IPS DF 6.9 (cell line): ENCODE measurements around the gene SH2D4B.

Experiments
- DNase-seq: peaks from one replicate; pipeline ENCODE4 v3.0.0-alpha.2; 2013; ENCODE audit warnings: low read depth, low spot score
- H3K27ac ChIP-seq: one replicate; pipeline ENCODE4 v1.5.1; 2013; ENCODE audit warnings: low read length, control low read depth
- H3K27me3 ChIP-seq: 2 replicates; pipeline ENCODE4 v1.6.1; 2013; ENCODE audit warnings: mild to moderate bottlenecking, low read length; ENCODE audit not compliant: control insufficient read depth, insufficient read depth
- H3K36me3 ChIP-seq: 2 replicates; pipeline ENCODE4 v1.6.1; 2013; ENCODE audit warnings: low read length; ENCODE audit not compliant: control insufficient read depth, insufficient read depth
- H3K4me1 ChIP-seq: 2 replicates; pipeline ENCODE4 v1.6.1; 2013; ENCODE audit warnings: low read length; ENCODE audit not compliant: control insufficient read depth, insufficient read depth
- H3K4me3 ChIP-seq: 2 replicates; pipeline ENCODE4 v1.5.1; 2013; ENCODE audit warnings: mild to moderate bottlenecking, low read length
- H3K9me3 ChIP-seq: 2 replicates; pipeline ENCODE4 v1.6.1; 2013; ENCODE audit warnings: low read length, inconsistent platforms; ENCODE audit not compliant: control insufficient read depth, insufficient read depth
- WGBS: extraction: QIAGEN DNeasy Blood & Tissue Kit; methylation state at CpG from one replicate; pipeline ENCODE4 v1.1.7; 2013; ENCODE audit warnings: mixed read lengths, missing lambda C conversion rate; ENCODE audit not compliant: insufficient read length, insufficient coverage; 5-methylcytosine and 5-hydroxymethylcytosine counted together

The SH2D4B gene

DNA sequence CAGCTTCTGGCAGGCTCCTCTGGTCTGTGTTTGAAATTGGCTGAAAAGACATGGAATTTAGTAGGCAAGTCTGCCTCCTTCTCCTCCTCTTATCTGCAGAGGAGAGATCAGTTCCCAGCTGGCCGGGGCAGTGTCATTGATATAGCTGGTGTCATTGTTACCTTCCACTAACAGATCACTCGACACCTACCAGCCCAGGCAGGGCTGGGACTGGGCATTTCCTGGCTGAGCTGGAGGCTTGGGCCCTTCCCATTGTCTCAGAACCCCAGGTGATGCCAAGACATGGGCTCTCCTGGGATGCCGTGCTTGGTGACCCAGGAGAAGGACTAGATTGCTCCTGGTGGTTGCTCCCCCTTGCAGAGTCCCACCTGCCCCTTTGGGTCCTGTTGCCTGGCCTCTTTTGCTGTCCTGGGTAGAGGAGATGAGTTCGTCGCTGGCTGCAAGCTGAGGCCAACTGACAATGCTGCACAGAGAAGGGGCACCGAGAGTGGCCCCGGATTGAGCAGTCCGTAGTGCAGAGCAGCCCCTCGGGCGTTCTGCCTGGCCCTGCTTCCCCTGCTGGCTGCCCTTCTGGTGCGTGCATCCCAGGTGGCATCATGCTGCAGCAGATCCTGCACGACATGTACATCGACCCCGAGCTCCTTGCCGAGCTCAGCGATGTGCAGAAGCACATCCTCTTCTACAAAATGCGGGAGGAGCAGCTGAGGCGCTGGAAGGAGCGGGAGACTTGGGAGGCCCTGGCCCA lies at the start of gene SH2D4B:
SH2D4B (plus strand) TSS at position 167 of the 745 bp plus-strand sequence; CDS start at position 597, 430 bp downstream.
- no CpG with 5 or more reads among the region's 19 CpGs for WGBS
- Histone ChIP-seq H3K9me3 (no peaks in the 10 kb centered on the region), H3K4me3 (no peak within 1 kb of the TSS), H3K27me3 (no peaks in the 10 kb centered on the region), H3K36me3 (no peaks in the 10 kb centered on the region), H3K4me1 (no peaks in the 10 kb centered on the region), H3K27ac (no peak within 1 kb of the TSS)
- DNase-seq, result no peak

DNA sequence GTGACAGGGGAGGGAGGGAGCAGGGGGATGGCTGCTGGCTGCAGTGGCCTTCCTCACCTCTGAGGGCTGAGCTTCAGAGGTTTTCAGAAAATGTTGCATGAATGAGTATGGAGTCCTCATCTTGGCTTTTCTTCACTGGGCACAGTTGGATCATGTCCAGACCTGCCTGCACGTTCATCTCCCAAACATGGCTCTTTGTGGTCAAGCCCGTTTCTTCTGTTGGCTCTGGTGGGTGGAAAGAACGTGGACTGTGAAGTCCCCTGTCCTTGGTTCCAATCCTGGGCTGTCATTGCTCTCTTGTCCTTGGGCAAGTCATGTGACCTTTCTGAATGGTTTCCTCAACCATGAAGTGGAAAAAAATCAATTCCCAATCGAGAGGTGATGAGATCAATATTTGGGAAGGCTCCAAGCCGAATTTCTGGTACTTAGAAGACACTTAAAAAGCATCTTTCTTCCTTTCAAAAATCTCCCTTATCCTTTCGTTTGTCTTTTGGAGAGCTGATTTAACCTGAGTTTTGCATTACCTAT lies 49.1 kb upstream of the SH2D4B start:
- H3K27ac ChIP-seq, result no peak overlapping the region
- H3K27me3 ChIP-seq, result no peaks in the 10 kb centered on the region
- H3K4me3 ChIP-seq, result no peak overlapping the region
- H3K4me1 ChIP-seq, result peaks cover 6% of the 10 kb centered on the region
- DNase-seq, result no peak
- no peaks in the 10 kb centered on the region for H3K9me3 ChIP-seq
- H3K36me3 ChIP-seq, result peaks cover 4% of the 10 kb centered on the region
- no CpG with 5 or more reads among the region's 6 CpGs for WGBS

DNA sequence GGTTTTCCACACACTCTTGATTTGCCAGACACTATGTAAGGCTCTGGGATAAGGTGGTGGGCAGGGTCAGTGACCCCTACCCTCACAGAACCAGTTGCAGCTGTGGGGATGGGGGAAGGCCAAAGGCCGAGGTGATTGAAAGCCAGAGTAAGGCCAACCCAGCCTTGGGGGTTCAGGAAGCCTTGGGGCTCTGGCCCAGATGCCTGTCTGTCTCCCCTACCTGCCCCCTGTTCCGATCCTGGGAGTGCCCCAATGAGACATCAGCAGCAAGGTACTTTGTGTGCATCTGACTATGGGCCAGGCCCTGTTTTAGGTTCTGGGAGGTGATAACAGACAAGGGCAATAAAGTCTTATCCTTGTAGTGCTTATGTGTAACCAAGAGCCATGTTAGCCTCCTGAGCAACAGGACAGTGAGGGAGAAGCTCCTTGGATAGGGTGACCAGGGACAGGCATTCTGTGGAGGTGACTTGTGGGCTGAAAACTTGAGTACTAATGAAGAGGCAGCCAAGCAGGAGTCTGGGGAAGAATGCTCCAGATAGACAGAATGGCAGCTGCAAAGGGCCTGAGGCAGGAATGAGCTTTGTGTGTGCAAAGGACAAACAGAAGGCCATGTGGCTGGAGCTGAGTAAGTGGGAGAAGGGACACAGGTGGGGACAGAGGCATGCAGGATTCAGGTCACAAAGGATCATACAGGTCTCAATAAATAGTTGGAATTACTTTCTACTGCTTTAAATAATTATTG lies 48.2 kb upstream of the SH2D4B start:
- no peak for DNase-seq
- Histone ChIP-seq H3K9me3 (no peaks in the 10 kb centered on the region), H3K36me3 (peaks cover 4% of the 10 kb centered on the region), H3K4me3 (no peak overlapping the region), H3K4me1 (peaks cover 6% of the 10 kb centered on the region), H3K27me3 (no peaks in the 10 kb centered on the region), H3K27ac (no peak overlapping the region)
- no CpG with 5 or more reads among the region's 2 CpGs for WGBS

DNA sequence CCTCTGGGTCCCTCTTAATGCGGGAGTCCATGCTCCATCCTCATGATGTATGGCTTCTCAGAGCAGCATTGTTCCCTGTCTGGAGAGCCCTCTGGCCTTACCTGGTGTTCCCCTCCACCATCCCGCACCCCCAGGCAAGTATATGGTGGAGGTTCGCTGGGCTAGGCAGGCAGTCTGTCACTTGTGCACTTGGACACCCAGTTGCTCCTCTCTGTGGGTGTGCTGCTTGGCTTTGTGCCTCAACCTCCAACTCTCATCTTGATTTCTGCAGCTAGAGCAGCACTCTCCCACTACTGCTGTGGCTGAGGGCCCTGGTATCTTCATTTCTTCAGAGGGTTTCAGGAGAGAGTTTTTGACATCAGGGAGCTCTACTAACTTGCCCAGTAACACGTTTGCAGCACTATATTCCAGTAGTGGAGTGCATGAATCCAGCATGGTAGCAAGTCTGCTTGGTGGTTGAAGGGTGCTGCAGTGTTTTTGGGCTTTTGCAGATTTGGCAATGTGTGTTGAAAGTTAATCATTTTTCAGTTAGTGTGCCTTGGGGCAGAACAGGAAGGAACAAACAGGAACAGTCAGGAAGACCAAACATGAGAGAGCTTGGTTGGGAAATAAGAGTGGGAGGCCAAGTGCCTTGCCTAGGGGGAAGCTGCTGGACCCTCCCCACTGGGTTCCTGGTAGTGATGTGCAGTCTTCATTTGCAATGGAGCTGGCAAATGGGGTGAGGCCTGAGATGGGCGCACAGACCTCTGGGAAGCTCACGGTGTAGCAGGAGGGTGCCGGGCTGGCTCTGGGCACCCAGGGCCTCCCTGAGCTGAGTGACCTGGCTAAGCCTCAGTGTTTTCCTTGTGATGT lies 46.2 kb upstream of the SH2D4B start:
- Histone ChIP-seq H3K27ac (no peak overlapping the region), H3K4me1 (peaks cover 4% of the 10 kb centered on the region; the same call in 1 of the 2 replicates), H3K4me3 (no peak overlapping the region), H3K27me3 (no peaks in the 10 kb centered on the region), H3K9me3 (no peaks in the 10 kb centered on the region), H3K36me3 (peaks cover 4% of the 10 kb centered on the region)
- no CpG with 5 or more reads among the region's 7 CpGs for WGBS
- no peak for DNase-seq

DNA sequence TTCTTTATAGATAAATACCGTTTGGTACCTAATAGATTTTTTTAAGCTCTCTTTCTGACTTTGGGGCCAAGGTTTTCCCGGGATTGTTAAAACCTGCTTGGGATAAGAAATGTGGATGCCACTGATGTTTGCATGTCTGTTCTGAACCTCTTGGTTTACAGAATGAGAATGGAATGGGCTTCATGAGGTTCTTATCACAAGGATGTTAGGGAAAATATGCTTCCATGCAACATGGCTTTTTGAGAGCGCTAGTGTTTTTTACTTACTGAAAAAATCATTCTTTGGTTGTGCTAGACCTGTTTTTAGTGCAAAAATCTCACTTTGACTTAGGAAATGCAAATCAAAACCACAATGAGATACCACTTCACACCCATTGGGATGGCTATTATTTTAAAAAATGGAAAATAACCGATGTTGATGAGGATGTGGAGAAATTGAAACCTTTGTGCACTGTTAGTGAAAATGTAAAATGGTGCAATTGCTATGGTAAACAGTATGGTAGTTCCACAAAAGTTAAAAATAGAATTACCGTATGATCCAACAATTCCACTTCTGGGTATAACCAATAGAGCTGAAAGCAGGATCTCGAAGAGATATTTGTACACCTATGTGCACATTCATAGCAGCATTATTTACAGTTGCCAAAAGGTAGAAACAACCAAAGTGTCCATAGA lies 44.7 kb upstream of the SH2D4B start:
- no peaks in the 10 kb centered on the region for H3K27me3 ChIP-seq
- no peak overlapping the region for H3K4me3 ChIP-seq
- H3K27ac ChIP-seq, result no peak overlapping the region
- no CpG with 5 or more reads among the region's 6 CpGs for WGBS
- H3K36me3 ChIP-seq, result peaks cover 4% of the 10 kb centered on the region
- H3K9me3 ChIP-seq, result no peaks in the 10 kb centered on the region
- no peak for DNase-seq
- H3K4me1 ChIP-seq, result no peaks in the 10 kb centered on the region; the same call in 1 of the 2 replicates

DNA sequence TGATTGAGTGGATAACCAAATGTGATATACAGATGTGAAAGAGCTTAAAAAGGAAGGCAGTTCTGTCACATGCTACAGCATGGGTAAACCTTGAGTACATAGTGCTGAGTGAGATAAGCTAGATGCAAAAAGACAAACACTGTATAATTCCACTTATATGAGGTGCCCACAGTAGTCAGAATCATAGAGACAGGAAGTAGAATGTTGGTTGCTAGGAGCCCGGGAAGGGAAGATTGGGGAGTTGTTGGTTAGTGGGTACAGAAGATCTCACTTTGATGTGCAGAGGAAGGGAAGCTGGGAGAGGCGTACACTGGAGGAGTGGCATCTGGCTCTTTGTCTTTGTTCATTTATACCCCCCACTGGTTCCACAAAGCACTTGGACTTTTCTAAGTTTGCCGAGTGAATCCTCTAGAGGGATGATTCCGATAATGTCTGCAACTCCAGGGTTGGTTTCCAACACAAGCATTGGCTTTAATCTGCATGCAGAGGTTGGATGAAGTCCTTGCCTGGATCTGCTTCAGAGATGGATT lies 44.1 kb upstream of the SH2D4B start:
- peaks cover 2% of the 10 kb centered on the region for H3K4me1 ChIP-seq
- no peak overlapping the region for H3K4me3 ChIP-seq
- no CpG with 5 or more reads among the region's 4 CpGs for WGBS
- DNase-seq, result no peak
- H3K27ac ChIP-seq, result no peak overlapping the region
- no peaks in the 10 kb centered on the region for H3K27me3 ChIP-seq
- peaks cover 4% of the 10 kb centered on the region for H3K36me3 ChIP-seq
- no peaks in the 10 kb centered on the region for H3K9me3 ChIP-seq

DNA sequence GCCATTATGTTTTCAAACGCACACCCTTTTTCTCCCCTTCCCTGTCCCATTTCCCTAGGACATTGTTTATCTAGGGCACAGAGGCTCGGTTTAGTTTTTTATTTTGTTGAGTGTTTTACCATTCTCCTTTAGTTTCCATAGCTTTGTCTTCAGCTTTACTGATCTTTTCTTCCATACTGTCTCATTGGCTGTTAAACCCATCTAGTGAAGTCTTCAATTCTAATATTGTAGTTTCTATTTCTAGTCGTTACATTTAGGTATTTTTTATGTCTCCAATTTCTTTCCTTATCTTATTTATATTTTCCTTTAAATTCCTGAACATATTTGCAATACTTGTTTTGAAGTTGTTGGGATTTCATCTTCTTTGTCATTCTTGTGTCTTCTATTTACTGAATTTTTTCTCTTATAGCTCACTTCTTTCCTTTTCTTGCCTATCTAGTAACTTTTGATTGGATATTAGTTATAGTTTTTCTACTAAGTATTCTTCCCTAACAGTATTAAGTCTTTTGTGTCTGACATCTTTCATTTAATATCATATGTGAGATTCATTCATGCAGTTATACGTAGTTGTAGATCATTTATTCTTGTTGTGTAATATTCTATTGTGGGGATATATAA lies 41.0 kb upstream of the SH2D4B start:
- Histone ChIP-seq H3K36me3 (no peaks in the 10 kb centered on the region), H3K27me3 (no peaks in the 10 kb centered on the region), H3K4me3 (no peak overlapping the region), H3K9me3 (no peaks in the 10 kb centered on the region), H3K27ac (no peak overlapping the region), H3K4me1 (peaks cover 2% of the 10 kb centered on the region)
- WGBS, result no CpG with 5 or more reads among the region's 4 CpGs
- no peak for DNase-seq

DNA sequence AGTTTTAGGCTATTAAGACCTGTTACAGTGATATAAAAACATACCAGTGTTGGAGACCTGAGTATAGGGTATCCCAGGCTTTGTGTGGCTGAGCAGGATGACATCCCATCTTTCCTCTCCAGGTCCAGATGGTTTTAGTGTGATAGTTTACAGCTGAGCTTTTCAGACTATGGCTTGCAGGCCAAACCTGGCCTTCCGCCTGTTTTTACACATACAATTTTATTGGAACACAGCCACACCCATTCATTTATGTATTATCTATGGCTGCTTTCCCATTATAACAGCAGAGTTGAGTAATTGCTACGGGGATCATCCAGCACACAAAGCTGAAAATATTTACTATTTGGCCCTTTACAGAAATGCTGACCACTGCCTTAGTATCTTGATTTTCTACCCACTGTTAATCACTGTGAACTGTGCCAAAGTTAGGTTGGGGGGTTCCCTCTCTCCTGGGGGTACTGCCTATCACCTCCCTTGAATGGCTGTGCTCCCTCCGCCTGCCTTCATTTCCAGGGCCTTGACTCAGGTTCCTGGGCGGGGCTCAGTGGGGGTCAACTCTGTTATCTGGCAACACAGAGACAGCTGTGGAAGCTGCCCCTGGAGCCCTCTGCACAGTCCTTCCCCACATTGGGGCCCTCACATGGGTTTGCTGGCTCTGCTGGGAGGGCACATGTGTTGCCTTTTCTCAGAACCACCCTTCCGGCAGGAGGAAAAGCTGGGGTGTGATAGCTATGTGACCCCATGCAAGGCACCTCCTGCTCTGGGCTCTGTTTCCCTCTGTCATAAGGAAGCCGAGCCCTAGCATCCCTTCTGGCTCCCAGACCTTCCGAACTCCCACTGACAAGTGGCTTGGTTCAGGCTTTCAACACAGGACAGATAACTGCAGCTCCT lies 40.3 kb upstream of the SH2D4B start:
- no peak for DNase-seq
- Histone ChIP-seq H3K4me3 (no peak overlapping the region), H3K27ac (no peak overlapping the region), H3K9me3 (no peaks in the 10 kb centered on the region), H3K36me3 (no peaks in the 10 kb centered on the region), H3K27me3 (no peaks in the 10 kb centered on the region), H3K4me1 (peaks cover 2% of the 10 kb centered on the region)
- no CpG with 5 or more reads among the region's 7 CpGs for WGBS
